Hepatocyte (in vitro differentiated cells): ENCODE measurements around the gene NOS3. TPM values are rescaled to one million over a fixed set of nuclear protein-coding genes. Genes with fewer than 3 reads are reported as not detected.

Experiments
- DNase-seq: peaks from one replicate; pipeline ENCODE4 v3.0.0-alpha.2; 2016; ENCODE audit warnings: low spot score
- H2AFZ ChIP-seq: fragments of 200-600 bp; sonication (generic); 2 replicates; pipeline ENCODE4 v1.6.0; 2016; ENCODE audit warnings: antibody characterized with exemption, mild to moderate bottlenecking
- H3K27ac ChIP-seq: fragments of 200-600 bp; sonication (generic); 2 replicates; pipeline ENCODE4 v1.5.1; 2016; ENCODE audit warnings: mild to moderate bottlenecking
- H3K27me3 ChIP-seq: fragments of 200-600 bp; sonication (generic); 2 replicates; pipeline ENCODE4 v1.6.1; 2016
- H3K36me3 ChIP-seq: fragments of 200-600 bp; sonication (generic); replicated peaks from 2 replicates; pipeline ENCODE4 v1.5.1; 2016; ENCODE audit warnings: low read depth; ENCODE audit not compliant: insufficient read depth
- H3K4me1 ChIP-seq: fragments of 200-600 bp; sonication (generic); 2 replicates; pipeline ENCODE4 v1.5.1; 2016; ENCODE audit warnings: mild to moderate bottlenecking, moderate library complexity; ENCODE audit not compliant: insufficient read depth
- H3K4me2 ChIP-seq: fragments of 200-600 bp; sonication (generic); 2 replicates; pipeline ENCODE4 v1.6.0; 2016
- H3K4me3 ChIP-seq: fragments of 200-600 bp; sonication (generic); 2 replicates; pipeline ENCODE4 v1.5.1; 2016; ENCODE audit warnings: mild to moderate bottlenecking
- H3K79me2 ChIP-seq: fragments of 200-600 bp; sonication (generic); 2 replicates; pipeline ENCODE4 v1.6.0; 2017; ENCODE audit warnings: mild to moderate bottlenecking
- H3K9me2 ChIP-seq: fragments of 200-600 bp; sonication (generic); replicated peaks from 2 replicates; pipeline ENCODE4 v1.6.0; 2017; ENCODE audit warnings: mild to moderate bottlenecking; ENCODE audit not compliant: insufficient read depth
- H3K9me3 ChIP-seq: fragments of 200-600 bp; sonication (generic); 2 replicates; pipeline ENCODE4 v1.5.1; 2016; ENCODE audit warnings: low read depth, mild to moderate bottlenecking
- H4K20me1 ChIP-seq: fragments of 200-600 bp; sonication (generic); 2 replicates; pipeline ENCODE4 v1.6.0; 2016; ENCODE audit warnings: mild to moderate bottlenecking; ENCODE audit not compliant: insufficient read depth, poor library complexity, severe bottlenecking
- CTCF ChIP-seq: fragments of 200-600 bp; sonication (generic); IDR thresholded peaks from 2 replicates; pipeline ENCODE4 v1.5.1; 2016; ENCODE audit warnings: antibody characterized with exemption, mild to moderate bottlenecking; ENCODE audit not compliant: poor library complexity
- EZH2 ChIP-seq: fragments of 200-600 bp; sonication (generic); IDR thresholded peaks from 2 replicates; pipeline ENCODE4 v1.6.1; 2016; ENCODE audit warnings: antibody characterized with exemption, mild to moderate bottlenecking, borderline replicate concordance
- EZH2phosphoT487 ChIP-seq: fragments of 200-600 bp; sonication (generic); IDR thresholded peaks from one replicate; pipeline ENCODE4 v1.6.1; 2018; ENCODE audit warnings: antibody characterized with exemption, mild to moderate bottlenecking, low read depth, moderate library complexity; ENCODE audit not compliant: unreplicated experiment, severe bottlenecking
- WGBS: methylation state at CpG from one replicate; pipeline ENCODE4 v1.1.6; 2016; ENCODE audit warnings: low lambda C conversion rate; ENCODE audit errors: missing lambda C conversion rate; 5-methylcytosine and 5-hydroxymethylcytosine counted together
- polyA plus RNA-seq: library from polyadenylated mRNA; unstranded; fragments of >200 nt; fragmentation: Nextera tagmentation; extraction: Ambion mirVana; gene quantifications from 2 replicates; pipeline ENCODE4 v1.2.1, GENCODE V29; 2016
- total RNA-seq: library from RNA; depleted of rRNA; stranded (reverse); fragments of >200 nt; gene quantifications from 2 replicates; pipeline ENCODE4 v1.2.3, GENCODE V29; 2014

NOS3 gene
- total and polyA plus RNA-seq, 2 experiments from 2014 or later, result 9.8 to 17.4 TPM

DNA sequence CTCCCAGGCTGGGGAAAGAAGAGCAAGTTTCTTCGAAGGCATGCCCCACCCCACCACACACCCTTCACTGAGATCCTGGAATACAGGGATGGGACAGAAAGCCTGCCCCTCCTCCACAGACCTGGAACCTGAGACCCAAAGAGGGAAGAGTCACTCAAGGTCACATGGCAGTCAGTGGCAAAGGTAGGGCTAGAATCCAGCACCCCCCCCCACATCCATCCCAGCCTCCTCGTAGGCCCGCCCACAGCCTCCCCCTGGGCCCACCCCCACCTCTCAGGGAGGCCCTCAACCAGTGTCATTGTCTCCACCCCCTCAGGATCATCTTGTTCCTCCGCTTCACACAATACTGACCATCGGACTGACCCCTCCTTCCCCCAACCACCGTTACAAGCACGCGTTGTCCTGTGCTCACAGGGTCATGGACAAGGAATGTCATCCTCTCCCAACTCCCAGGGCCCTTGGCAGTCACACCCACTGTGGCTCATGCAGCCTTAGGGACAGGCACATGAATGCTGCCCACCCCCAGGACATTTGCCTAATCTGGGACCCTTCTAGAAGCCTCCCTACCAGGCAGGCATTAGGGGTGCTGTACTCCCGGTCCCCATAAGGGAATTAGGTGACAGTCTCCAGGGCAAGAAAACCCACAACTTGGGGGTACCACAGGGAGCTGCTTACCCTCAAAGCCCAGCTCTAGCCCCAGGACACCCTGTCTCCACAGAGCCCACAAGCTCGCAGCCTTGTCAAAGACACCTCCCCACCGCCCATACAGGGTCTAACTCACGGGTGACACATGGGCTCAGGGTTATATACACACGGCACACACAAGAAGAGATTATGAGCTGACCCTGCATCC lies 14.1 kb upstream of the NOS3 start:
- Histone ChIP-seq H3K4me2 (peak overlapping the region; percentile 95), H2AFZ (no peak overlapping the region), H3K9me2 (no peaks in the 10 kb centered on the region), H3K36me3 (no peaks in the 10 kb centered on the region), H3K27ac (no peak overlapping the region), H4K20me1 (no peaks in the 10 kb centered on the region), H3K27me3 (peaks cover 25% of the 10 kb centered on the region), H3K9me3 (no peaks in the 10 kb centered on the region), H3K4me1 (peaks cover 55% of the 10 kb centered on the region), H3K4me3 (peak overlapping the region; percentile 20), H3K79me2 (no peaks in the 10 kb centered on the region)
- 40% methylated on average over 13 of the region's 13 CpGs for WGBS
- no peak for TF ChIP-seq CTCF
- no peak for TF ChIP-seq EZH2phosphoT487
- TF ChIP-seq EZH2, result no peak
- no peak for DNase-seq

DNA sequence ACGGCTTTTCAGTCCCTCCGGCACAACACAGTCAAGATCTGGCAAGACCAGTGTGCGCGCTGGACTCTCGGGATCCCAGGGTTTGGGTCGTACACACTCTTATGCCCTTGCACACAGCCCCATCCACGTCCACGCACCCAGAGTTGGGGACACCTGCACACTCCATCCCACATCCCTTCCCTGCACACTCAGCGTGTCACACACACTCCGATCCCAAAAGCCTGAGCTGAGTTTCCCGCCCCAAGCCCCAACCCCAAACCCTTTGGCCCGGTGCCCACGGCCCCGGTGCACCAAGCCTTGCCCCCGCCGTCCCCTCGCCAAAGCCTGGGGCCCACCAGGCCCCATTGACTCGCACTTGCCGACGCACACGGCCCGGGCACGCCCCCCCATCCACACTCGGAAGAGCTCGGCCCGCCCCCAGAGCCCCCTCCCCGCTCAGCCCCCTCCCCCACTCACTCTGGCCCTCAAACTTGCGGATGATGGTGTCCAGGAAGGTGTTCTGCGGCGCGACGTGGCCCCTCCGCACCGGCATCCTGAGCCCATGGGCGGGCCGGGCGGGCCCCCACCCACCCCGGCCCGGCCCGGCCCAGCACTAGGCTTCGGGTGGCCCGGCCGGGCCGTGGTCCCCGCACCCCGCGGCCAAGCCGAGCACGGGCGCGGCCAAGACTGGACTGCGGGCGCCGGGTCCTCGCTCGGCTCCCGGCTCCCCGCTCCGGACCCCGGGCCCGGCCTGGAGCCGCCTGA lies 13.3 kb upstream of the NOS3 start:
- WGBS, result 18% methylated on average over 15 of the region's 62 CpGs
- no peak for DNase-seq
- no peaks in the 10 kb centered on the region for H3K79me2 ChIP-seq
- H3K36me3 ChIP-seq, result no peaks in the 10 kb centered on the region
- no peaks in the 10 kb centered on the region for H3K9me3 ChIP-seq
- peaks cover 48% of the 10 kb centered on the region for H3K4me1 ChIP-seq
- no peaks in the 10 kb centered on the region for H3K9me2 ChIP-seq
- H2AFZ ChIP-seq, result no peak overlapping the region
- TF ChIP-seq CTCF (no peak), EZH2phosphoT487 (no peak), EZH2 (no peak)
- no peaks in the 10 kb centered on the region for H4K20me1 ChIP-seq
- H3K4me2 ChIP-seq, result peak overlapping the region; percentile 95
- no peak overlapping the region for H3K27ac ChIP-seq
- peaks cover 31% of the 10 kb centered on the region for H3K27me3 ChIP-seq
- peak overlapping the region; percentile 20 for H3K4me3 ChIP-seq

GRCh38 chr7:150978126-150978789 lies 12.6 kb upstream of the NOS3 start, which contains the start of gene KCNH2:
Gene KCNH2 (minus strand): TSS chr7:150978321. CDS start chr7:150977913, 408 bp downstream.
- Histone ChIP-seq H3K9me2 (no peaks in the 10 kb centered on the region), H3K36me3 (no peaks in the 10 kb centered on the region), H3K4me1 (peaks cover 48% of the 10 kb centered on the region), H3K4me3 (peak within 1 kb of the TSS; percentile 67), H3K4me2 (peak within 1 kb of the TSS; percentile 98), H4K20me1 (no peaks in the 10 kb centered on the region), H3K9me3 (no peaks in the 10 kb centered on the region), H2AFZ (peak within 1 kb of the TSS; percentile 60), H3K27ac (peak within 1 kb of the TSS; percentile 43), H3K79me2 (no peaks in the 10 kb centered on the region), H3K27me3 (peaks cover 31% of the 10 kb centered on the region)
- TF ChIP-seq CTCF, result no peak
- no peak for TF ChIP-seq EZH2
- no peak for TF ChIP-seq EZH2phosphoT487
- DNase-seq, result peak; percentile 73
- WGBS, result under 1% methylated on average over 25 of the region's 81 CpGs
